CD4-positive, alpha-beta T cell treated with Interleukin-2 at 100 ng/mL for 4 hours (primary cell): ENCODE data around the gene DOCK9.

ENCODE experiments used
- DNase-seq: peaks from one replicate; pipeline ENCODE4 v3.0.0-alpha.2; 2020; ENCODE audit warnings: low spot score

The DOCK9 gene

GRCh38 chr13:98977568-98978265 lies at the start of gene DOCK9:
Gene DOCK9, minus strand, starts transcription at chr13:98978064. Its CDS starts 155 bp downstream, at chr13:98977909.
- no peak for DNase-seq

DNA sequence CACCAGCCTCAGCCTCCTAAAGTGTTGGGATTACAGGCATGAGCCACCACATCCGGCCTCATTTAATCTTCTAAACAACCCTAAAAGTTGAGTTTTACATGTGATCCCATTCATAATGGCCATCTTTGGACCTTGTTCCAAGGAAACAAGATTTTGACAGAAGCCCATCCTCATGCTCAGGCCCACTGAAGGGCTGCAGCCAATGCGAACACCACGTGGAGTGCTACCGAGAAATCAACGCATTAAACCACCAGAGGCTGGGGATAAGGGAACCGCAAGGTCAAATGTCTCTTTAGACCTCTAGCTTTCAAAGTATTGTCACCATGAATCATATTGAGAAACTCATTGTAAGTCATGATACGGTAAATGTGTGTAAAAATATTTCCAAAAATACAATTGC lies 49.4 kb upstream of the DOCK9 start:
- DNase-seq = no peak

DNA sequence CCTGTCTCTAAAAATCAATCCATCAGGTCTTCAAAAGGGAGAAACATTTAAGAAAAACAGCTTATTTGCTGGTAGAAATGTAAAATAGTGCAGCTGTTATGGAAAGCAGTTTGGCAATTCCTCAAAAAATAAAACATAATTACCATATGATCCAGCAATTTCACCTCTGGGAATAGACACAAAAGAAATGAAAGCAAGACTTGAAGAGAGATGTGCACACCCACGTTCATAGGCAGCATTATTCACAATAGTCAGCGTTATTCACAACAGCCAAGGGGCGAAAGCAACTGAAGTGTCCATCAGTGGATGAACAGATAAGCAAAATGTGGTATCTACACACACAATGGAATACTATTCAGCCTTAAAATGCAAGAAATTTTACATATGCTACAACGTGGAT lies 45.1 kb upstream of the DOCK9 start:
- no peak for DNase-seq

DNA sequence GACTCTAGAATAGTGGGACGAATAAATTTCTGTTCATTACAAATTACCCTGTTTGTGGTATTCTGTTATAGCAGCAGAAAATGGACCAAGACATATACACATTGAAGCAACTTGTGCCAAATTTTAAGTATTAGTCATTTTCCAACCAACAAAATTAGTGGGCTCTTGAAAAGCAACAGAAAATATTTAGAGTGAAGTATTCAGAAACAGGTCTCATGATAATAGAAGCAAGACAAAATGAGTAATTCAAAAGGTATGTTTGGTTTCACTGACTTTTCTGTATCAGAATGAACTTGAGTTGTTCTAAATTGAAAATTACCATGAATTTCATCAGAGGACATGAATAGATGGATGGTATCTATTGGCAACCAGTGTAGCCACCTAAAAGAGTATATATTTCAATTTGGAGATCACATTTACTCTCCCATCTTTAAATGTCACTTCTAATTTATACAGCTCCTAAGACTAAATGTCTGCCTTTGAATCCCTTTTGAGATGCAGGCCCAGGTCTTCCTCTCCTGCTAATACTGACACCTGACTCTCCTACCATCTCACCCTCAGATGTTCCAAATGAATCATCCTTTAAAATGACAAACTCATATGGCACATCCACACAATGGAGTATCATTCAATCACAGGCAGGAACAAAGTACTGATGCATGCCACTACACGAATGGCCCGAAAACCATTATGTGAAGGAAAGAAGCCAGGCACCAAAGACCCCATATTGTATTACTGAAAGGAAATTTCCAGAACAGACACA lies 40.7 kb upstream of the DOCK9 start:
- DNase-seq = no peak

GRCh38 chr13:99015606-99016490 lies 38.0 kb upstream of the DOCK9 start:
- no peak for DNase-seq

- no peak for DNase-seq
These were observed 36.7 kb upstream of the DOCK9 start for GRCh38 chr13:99014522-99014921.

DNA sequence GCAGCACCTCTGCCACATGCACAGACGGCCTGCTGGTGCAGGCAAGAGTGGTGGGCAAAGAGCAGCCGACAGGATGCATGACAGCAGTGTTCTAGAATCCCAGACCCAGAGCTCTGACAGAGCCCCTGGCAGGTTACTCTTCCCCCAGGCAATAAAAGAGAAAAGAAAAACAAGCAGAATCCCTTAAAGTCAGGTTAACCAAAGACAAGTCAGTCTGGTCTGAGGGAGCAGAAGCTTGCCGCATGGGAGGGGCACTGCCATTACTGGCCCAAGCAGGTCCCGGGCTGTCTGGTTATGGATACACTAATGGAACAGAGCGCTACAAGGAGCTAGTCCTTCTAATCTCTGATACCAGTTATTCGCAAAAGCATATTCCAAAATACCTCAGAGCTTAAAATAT lies 36.1 kb upstream of the DOCK9 start:
- DNase-seq = no peak

GRCh38 chr13:99012539-99012938 lies 34.7 kb upstream of the DOCK9 start:
- DNase-seq = no peak

DNA sequence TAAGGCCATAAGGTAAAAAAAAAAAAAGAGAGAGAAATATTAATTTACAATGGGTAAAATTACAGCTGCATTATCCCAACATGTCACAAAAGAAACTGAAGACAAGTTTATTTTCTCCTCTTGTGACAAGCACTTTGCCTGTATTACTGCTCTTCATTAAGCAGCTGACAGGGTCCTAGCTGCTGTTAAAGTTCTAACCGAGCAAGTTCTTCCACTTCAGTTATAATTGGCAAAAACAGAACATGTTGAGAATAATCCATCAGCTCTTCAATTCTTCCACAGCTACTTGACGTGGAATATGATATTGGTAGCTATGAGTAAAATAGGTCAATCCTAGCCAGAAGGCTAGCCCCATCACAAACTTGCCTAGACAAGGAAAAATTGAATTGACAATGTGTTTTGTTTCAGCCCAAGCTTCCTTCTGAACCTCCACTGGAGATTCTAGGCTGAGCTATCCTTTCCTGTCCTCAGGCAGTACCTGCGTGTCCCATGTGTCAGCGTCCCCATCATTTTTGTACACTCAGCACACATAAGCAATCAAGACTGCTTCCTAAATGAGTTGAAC lies 32.2 kb upstream of the DOCK9 start:
- DNase-seq = no peak

GRCh38 chr13:99008577-99008976 lies 30.7 kb upstream of the DOCK9 start:
- DNase-seq = no peak

GRCh38 chr13:99007414-99007986 lies 29.6 kb upstream of the DOCK9 start:
- no peak for DNase-seq

DNA sequence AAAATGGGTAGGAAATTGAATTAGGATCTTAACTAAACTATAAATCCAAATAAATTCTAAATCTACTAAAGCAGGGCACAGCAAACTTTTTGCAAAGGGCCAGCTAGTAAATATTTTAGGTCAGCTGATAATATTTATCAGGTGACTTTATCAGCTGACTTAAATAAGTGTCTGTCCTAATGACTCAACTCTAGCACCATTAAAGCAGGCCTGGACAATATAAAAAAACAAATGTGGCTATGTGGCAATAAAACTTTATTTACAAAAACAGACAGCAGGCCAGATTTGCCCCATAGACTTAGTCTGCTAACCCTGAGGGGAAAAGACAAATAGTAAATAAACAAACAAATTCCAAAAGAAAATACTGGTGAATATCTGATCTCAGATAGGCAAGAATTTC lies 27.7 kb upstream of the DOCK9 start:
- no peak for DNase-seq

DNA sequence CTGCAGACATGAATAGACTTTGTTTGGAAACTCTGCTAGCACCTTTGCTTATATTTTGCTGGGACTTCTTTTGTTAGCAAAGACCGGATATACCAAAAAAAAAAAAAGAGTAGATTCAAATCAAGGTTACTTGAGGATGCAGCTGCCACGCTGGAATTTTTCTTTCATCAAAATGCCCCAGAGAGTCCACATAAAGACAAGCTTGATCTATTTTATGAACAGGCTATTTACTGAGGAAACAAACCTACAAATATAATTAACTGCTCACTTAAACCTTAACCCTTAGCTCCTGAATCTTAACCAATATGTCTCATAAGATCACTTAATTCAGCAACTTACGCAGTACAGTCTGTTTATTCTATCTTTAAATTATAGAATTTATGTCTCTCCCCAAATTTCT lies 27.1 kb upstream of the DOCK9 start:
- DNase-seq = no peak

DNA sequence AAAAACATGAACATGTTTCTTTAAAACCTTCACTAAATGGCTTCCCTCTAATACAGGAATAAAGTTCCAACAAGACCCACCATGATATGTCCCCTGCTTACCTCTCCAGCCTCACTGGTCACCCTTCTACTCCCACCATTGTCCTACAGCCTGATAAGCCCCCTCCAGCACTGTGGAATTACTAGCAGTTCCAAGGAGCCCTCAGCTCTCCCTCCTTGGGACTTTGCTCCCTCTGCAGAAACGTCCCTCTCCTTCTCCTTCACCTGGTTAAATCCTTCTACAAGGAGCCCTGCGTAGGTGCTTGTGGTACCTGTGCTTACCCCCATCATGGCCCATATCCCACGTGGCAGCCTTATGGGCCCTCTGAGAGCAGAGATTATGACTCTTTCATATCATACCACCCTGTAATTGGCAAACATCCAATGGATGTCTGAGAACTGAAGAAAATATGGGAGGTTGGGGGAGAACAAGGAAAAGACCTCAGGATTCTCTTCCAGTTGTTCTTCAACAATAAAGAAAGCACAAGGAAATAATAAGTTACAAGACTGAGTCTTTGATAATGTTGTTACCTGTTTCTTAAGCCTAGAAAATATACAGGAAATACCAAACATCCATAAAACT lies 26.1 kb upstream of the DOCK9 start:
- DNase-seq = no peak

DNA sequence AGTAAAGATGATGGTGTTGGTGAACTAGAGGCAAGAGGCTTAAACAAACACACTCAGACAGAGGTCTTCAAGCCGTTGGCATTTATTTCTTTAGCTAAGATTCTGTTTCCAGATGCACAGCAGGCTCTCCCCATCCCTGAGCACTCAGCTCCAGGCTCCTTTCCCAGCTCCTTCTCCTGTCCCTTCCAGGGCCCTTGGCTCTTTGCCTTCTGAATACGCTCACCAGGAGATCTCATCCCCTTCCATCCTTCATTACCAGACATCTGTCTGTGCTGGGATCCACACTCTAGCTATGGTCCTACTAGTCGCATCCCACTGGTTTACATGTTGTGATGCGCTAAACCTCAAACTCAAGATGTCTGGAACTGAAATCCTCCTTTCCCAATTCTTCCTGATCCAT lies 25.3 kb upstream of the DOCK9 start:
- no peak for DNase-seq

GRCh38 chr13:99002172-99002710 lies 24.4 kb upstream of the DOCK9 start:
- DNase-seq = no peak

DNA sequence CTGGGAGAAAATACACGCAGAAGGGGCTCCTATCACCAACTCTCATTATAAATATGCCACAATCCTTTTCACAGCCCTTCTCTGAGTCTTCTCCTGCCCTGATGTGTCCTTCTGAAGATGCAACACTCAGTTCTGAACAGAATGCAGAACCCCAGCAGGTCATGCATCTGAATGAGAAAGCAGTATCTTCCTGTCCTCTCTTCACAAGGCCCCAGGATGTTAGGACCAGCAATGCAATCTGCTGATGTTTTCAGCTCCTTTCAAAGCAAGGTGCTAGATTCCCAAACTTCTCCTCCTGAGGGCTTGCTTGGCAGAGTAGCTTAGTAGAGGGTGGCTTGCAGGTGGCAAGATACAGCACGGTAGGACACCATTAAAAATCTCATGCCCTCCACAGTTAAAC lies 22.3 kb upstream of the DOCK9 start:
- no peak for DNase-seq

DNA sequence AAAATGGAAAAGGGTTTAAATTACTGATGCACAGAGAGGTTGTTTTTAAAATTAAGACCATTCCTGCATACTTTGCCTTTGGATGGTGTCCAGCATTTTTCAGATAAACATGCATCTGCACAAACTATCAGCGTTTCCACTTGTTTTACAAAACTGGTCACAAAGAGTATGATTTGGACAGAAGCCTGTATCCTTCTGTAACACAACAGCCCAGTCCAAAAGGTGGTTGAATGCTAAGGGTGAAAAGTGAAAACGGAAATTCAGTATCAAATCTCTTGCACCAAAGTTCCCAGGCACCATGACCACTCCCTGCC lies 21.7 kb upstream of the DOCK9 start:
- DNase-seq = no peak

DNA sequence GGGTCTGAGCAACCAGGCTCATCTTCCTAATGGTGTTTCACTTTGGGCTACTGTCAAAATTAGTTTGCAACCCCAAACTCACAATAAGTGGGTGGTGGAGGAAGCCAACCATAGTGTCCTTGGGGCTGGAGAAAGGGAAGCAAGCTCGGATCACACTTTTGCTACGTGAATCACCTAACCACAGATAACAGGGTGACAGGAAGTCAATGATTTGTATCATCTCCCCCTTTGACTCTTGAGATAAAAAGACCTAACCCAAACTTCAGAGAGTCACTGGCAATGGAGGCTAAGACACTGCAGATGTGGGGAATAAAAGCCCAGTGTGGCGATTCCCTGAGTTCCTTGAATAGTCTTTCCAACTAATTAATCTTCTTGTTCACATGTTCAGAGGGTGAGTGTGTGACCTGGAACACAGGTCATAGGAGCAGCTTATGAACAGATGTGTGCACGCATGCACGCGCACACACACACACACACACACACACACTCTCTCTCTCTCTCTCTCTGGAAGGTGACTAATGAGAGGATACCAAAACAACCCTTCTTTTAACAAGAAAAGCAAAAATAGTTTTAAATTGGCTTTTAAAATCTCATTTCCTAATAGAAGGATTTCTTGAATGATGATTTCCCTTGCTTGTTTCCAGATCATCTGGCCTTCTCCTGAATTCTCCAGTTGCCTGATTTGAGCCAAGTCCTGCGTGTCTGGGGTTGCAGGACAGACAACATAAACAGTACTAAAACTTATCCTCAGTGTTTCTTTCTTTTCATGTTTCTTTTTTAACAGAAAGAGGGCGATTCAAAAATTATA lies 21.2 kb upstream of the DOCK9 start:
- DNase-seq = peak; percentile 67
